ENCODE measurements around the gene SLC22A7. TPM values are rescaled to one million over a fixed set of nuclear protein-coding genes. Genes with fewer than 3 reads are reported as not detected.

The SLC22A7 gene
- total RNA-seq, 2 experiments from 2014 or later = not detected

- no peak for TF ChIP-seq CTCF (IDR thresholded peaks at IDR 0.05)
- POLR2A ChIA-PET = no interaction called here
- Mint-ChIP-seq H3K4me3 (no peak overlapping the region), H3K27me3 (peaks cover under 1% of the 10 kb centered on the region), H3K9me3 (no peaks in the 10 kb centered on the region), H3K36me3 (ENCODE audit: low read depth) (no peaks in the 10 kb centered on the region), H3K4me1 (ENCODE audit: low read depth) (peaks cover 2% of the 10 kb centered on the region), H3K27ac (no peak overlapping the region)
- CTCF ChIA-PET = interaction anchor here (1.3 kb wide), 1 partner anchor 94 kb away, joined by 3 read pairs; no protein-coding TSS in a partner anchor
- ATAC-seq (no peak), DNase-seq (no peak)
- intact Hi-C loops (cut with micrococcal nuclease) = no loop called here
Observed at GRCh38 chr6:43303751-43304331, 5.8 kb downstream of the SLC22A7 start.

GRCh38 chr6:43304361-43304760, 6.3 kb downstream of the SLC22A7 start:
- peaks cover 2% of the 10 kb centered on the region for H3K27me3 Mint-ChIP-seq
- H3K27ac Mint-ChIP-seq = no peak overlapping the region
- H3K4me3 Mint-ChIP-seq = no peak overlapping the region
- no peaks in the 10 kb centered on the region for H3K36me3 Mint-ChIP-seq (ENCODE audit: low read depth)
- ATAC-seq (no peak), DNase-seq (no peak)
- intact Hi-C loops (cut with micrococcal nuclease) = no loop called here
- CTCF ChIA-PET = interaction anchor here (1.3 kb wide), 1 partner anchor 94 kb away, joined by 3 read pairs; no protein-coding TSS in a partner anchor
- POLR2A ChIA-PET = no interaction called here
- no peaks in the 10 kb centered on the region for H3K9me3 Mint-ChIP-seq
- peaks cover 7% of the 10 kb centered on the region for H3K4me1 Mint-ChIP-seq (ENCODE audit: low read depth)
- TF ChIP-seq CTCF (IDR thresholded peaks at IDR 0.05) = no peak

GRCh38 chr6:43304882-43305281, 6.8 kb downstream of the SLC22A7 start:
- H3K4me1 Mint-ChIP-seq (ENCODE audit: low read depth) = peaks cover 8% of the 10 kb centered on the region
- intact Hi-C loops (cut with micrococcal nuclease) = no loop called here
- POLR2A ChIA-PET = no interaction called here
- no peaks in the 10 kb centered on the region for H3K9me3 Mint-ChIP-seq
- no peaks in the 10 kb centered on the region for H3K36me3 Mint-ChIP-seq (ENCODE audit: low read depth)
- no peak overlapping the region for H3K27ac Mint-ChIP-seq
- no peak for TF ChIP-seq CTCF (IDR thresholded peaks at IDR 0.05)
- ATAC-seq = no peak
- peaks cover 3% of the 10 kb centered on the region for H3K27me3 Mint-ChIP-seq
- CTCF ChIA-PET = interaction anchor here (0.9 to 1.9 kb wide), 2 partner anchors 76 to 93 kb away, joined by 3 to 7 read pairs; partner anchors contain the start of gene DNPH1
- DNase-seq = no peak
- H3K4me3 Mint-ChIP-seq = no peak overlapping the region

- CTCF ChIA-PET = interaction anchor here (1.9 kb wide), 1 partner anchor 77 kb away, joined by 7 read pairs; the partner anchor contains the start of gene DNPH1
- POLR2A ChIA-PET = no interaction called here
- DNase-seq (no peak), ATAC-seq (no peak)
- H3K27ac Mint-ChIP-seq = no peak overlapping the region
- H3K4me1 Mint-ChIP-seq (ENCODE audit: low read depth) = peaks cover 8% of the 10 kb centered on the region
- no peaks in the 10 kb centered on the region for H3K9me3 Mint-ChIP-seq
- no peak overlapping the region for H3K4me3 Mint-ChIP-seq
- intact Hi-C loops (cut with micrococcal nuclease) = no loop called here
- H3K27me3 Mint-ChIP-seq = peaks cover 3% of the 10 kb centered on the region
- no peak for TF ChIP-seq CTCF (IDR thresholded peaks at IDR 0.05)
- H3K36me3 Mint-ChIP-seq (ENCODE audit: low read depth) = no peaks in the 10 kb centered on the region
Observed at GRCh38 chr6:43306086-43306485, 8.0 kb downstream of the SLC22A7 start.

- no peak for ATAC-seq
- H3K27me3 Mint-ChIP-seq = peaks cover 3% of the 10 kb centered on the region
- no peak overlapping the region for H3K27ac Mint-ChIP-seq
- H3K36me3 Mint-ChIP-seq (ENCODE audit: low read depth) = no peaks in the 10 kb centered on the region
- TF ChIP-seq CTCF (IDR thresholded peaks at IDR 0.05) = no peak
- H3K9me3 Mint-ChIP-seq = no peaks in the 10 kb centered on the region
- peaks cover 8% of the 10 kb centered on the region for H3K4me1 Mint-ChIP-seq (ENCODE audit: low read depth)
- ChIA-PET CTCF (interaction anchor here (1.0 to 3.4 kb wide), 15 partner anchors 10 to 199 kb away, joined by 3 to 25 read pairs (median 7); partner anchors contain the start of gene SLC22A7), POLR2A (interaction anchor here (1.3 kb wide), 1 partner anchor 78 kb away, joined by 3 read pairs; no protein-coding TSS in a partner anchor)
- intact Hi-C loops (cut with micrococcal nuclease) = no loop called here
- DNase-seq = no peak
- no peak overlapping the region for H3K4me3 Mint-ChIP-seq
Observed at GRCh38 chr6:43307451-43308100, 9.5 kb downstream of the SLC22A7 start.
